IMR-90 (cell line): ENCODE data around the gene ERVH48-1. TPM values are rescaled to one million over a fixed set of nuclear protein-coding genes. Genes with fewer than 3 reads are reported as not detected.

Experiments used
- ATAC-seq: fragments of 200-7000 bp; cut with Tn5 transposase; 2 replicates; pipeline ENCODE4 v1.9.1; 2020; ENCODE audit warnings: low read depth, mild to moderate bottlenecking, moderate library complexity
- BruUV-seq: library from RNA; stranded (reverse); fragments of 400-500 nt; replicated peaks from 2 replicates; lab custom pipeline; 2021; lab: Mats Ljungman, UMichigan
- CTCF ChIA-PET: fragments of 300-600 bp; formaldehyde crosslinking; extraction: SDS; loops from one replicate; lab custom pipeline; 2021; ENCODE audit warnings: antibody characterized with exemption; lab: Yijun Ruan, JAX
- POLR2A ChIA-PET: fragments of 300-600 bp; sonication (Branson Sonifier 250); formaldehyde crosslinking; loops from one replicate; lab custom pipeline; 2022; ENCODE audit warnings: antibody characterized with exemption; ENCODE audit not compliant: unreplicated experiment; lab: Charles Lee
- DNase-seq: peaks from one replicate; pipeline ENCODE4 v3.0.0; 2013
- H2AFZ ChIP-seq: replicated peaks from 2 replicates; pipeline ENCODE3; 2013; ENCODE audit warnings: low read length, mild to moderate bottlenecking; ENCODE audit not compliant: poor library complexity
- H2AK5ac ChIP-seq: 2 replicates; pipeline ENCODE4 v1.6.1; 2013; ENCODE audit warnings: low read depth, low read length, inconsistent platforms
- H2AK9ac ChIP-seq: replicated peaks from 2 replicates; pipeline ENCODE3; 2013; ENCODE audit warnings: mild to moderate bottlenecking, low read depth, low read length, moderate library complexity; ENCODE audit not compliant: poor library complexity
- H2BK120ac ChIP-seq: 2 replicates; pipeline ENCODE4 v1.6.1; 2013; ENCODE audit warnings: low read depth, low read length, inconsistent platforms
- H2BK15ac ChIP-seq: 3 replicates; pipeline ENCODE4 v1.6.1; 2013; ENCODE audit warnings: low read depth, low read length, inconsistent platforms
- H2BK20ac ChIP-seq: 2 replicates; pipeline ENCODE4 v1.6.1; 2013; ENCODE audit warnings: low read depth, mild to moderate bottlenecking, inconsistent platforms, low read length, moderate library complexity
- H2BK5ac ChIP-seq: 2 replicates; pipeline ENCODE4 v1.6.1; 2013; ENCODE audit warnings: mild to moderate bottlenecking, low read depth, low read length, inconsistent platforms; ENCODE audit not compliant: poor library complexity, severe bottlenecking
- H3K14ac ChIP-seq: replicated peaks from 2 replicates; pipeline ENCODE4 v1.6.1; 2013; ENCODE audit warnings: low read depth, low read length, inconsistent platforms
- H3K18ac ChIP-seq: 2 replicates; pipeline ENCODE4 v1.6.1; 2013; ENCODE audit warnings: low read depth, low read length, control low read depth
- H3K23ac ChIP-seq: 2 replicates; pipeline ENCODE4 v1.6.1; 2013; ENCODE audit warnings: low read depth, low read length, inconsistent platforms
- H3K27ac ChIP-seq: 2 replicates; pipeline ENCODE4 v1.5.1; 2013; ENCODE audit warnings: mild to moderate bottlenecking, control low read depth, low read length; ENCODE audit not compliant: insufficient read depth
- H3K27me3 ChIP-seq: 2 replicates; pipeline ENCODE4 v1.6.1; 2013; ENCODE audit warnings: low read length; ENCODE audit not compliant: control insufficient read depth, insufficient read depth
- H3K36me3 ChIP-seq: 2 replicates; pipeline ENCODE4 v1.6.1; 2013; ENCODE audit warnings: low read length, mixed read lengths; ENCODE audit not compliant: control insufficient read depth, insufficient read depth
- H3K4ac ChIP-seq: 2 replicates; pipeline ENCODE4 v1.6.1; 2013; ENCODE audit warnings: low read depth, low read length, inconsistent platforms
- H3K4me1 ChIP-seq: 2 replicates; pipeline ENCODE4 v1.6.1; 2013; ENCODE audit warnings: low read length, mixed read lengths; ENCODE audit not compliant: control insufficient read depth, insufficient read depth
- H3K4me2 ChIP-seq: 2 replicates; pipeline ENCODE4 v1.6.1; 2013; ENCODE audit warnings: low read depth, mild to moderate bottlenecking, control low read depth, low read length, moderate library complexity
- H3K4me3 ChIP-seq: 2 replicates; pipeline ENCODE4 v1.5.1; 2013; ENCODE audit warnings: low read depth, mild to moderate bottlenecking, control low read depth, low read length, moderate library complexity; ENCODE audit not compliant: insufficient read depth
- H3K56ac ChIP-seq: 2 replicates; pipeline ENCODE4 v1.6.1; 2013; ENCODE audit warnings: low read length, inconsistent platforms; ENCODE audit not compliant: insufficient read depth; ENCODE audit errors: extremely low read depth
- H3K79me1 ChIP-seq, 2 experiments: 2 replicates each; pipeline ENCODE4 v1.6.1; 2013; ENCODE audit warnings: low read length in 2 of 2, inconsistent platforms in 1 of 2, low read depth in 1 of 2
- H3K9ac ChIP-seq: 2 replicates; pipeline ENCODE4 v1.6.1; 2013; ENCODE audit warnings: low read depth, low read length, control low read depth
- H3K9me1 ChIP-seq: 2 replicates; pipeline ENCODE4 v1.6.1; 2013; ENCODE audit warnings: low read length, inconsistent platforms; ENCODE audit not compliant: insufficient read depth
- H3K9me3 ChIP-seq: 2 replicates; pipeline ENCODE4 v1.6.1; 2013; ENCODE audit warnings: low read length; ENCODE audit not compliant: control insufficient read depth, insufficient read depth
- H4K20me1 ChIP-seq: 2 replicates; pipeline ENCODE4 v1.6.1; 2013; ENCODE audit warnings: low read length, inconsistent platforms; ENCODE audit not compliant: insufficient read depth
- H4K5ac ChIP-seq: 2 replicates; pipeline ENCODE4 v1.6.1; 2013; ENCODE audit warnings: mild to moderate bottlenecking, low read depth, low read length, control low read depth
- H4K8ac ChIP-seq, 2 experiments: 2 replicates each; pipeline ENCODE4 v1.6.1; 2013; ENCODE audit warnings: low read depth in 2 of 2, low read length in 2 of 2, control low read depth in 1 of 2, inconsistent platforms in 1 of 2
- H4K91ac ChIP-seq: 2 replicates; pipeline ENCODE4 v1.6.1; 2013; ENCODE audit warnings: low read depth, low read length, inconsistent platforms; ENCODE audit not compliant: insufficient read depth
- BHLHE40 ChIP-seq: fragments of 150-350 bp; IDR thresholded peaks from 2 replicates; pipeline ENCODE4 v1.6.1; 2016; ENCODE audit warnings: mild to moderate bottlenecking, low read depth, low read length
- CEBPB ChIP-seq: IDR thresholded peaks from 2 replicates; pipeline ENCODE4 v1.6.1; 2012; ENCODE audit warnings: low read depth, low read length, improper control_type of control experiment
- CHD1 ChIP-seq: IDR thresholded peaks from 2 replicates; pipeline ENCODE4 v1.6.1; 2012; ENCODE audit warnings: low read depth, low read length, improper control_type of control experiment
- FOS ChIP-seq: fragments of 150-350 bp; IDR thresholded peaks from 2 replicates; pipeline ENCODE4 v1.6.1; 2016; ENCODE audit warnings: low read depth, low read length
- MAFK ChIP-seq: IDR thresholded peaks from 2 replicates; pipeline ENCODE4 v1.6.1; 2012; ENCODE audit warnings: low read depth, low read length, improper control_type of control experiment
- MAZ ChIP-seq: IDR thresholded peaks from 2 replicates; pipeline ENCODE4 v1.6.1; 2012; ENCODE audit warnings: low read depth, mild to moderate bottlenecking, low read length, improper control_type of control experiment, moderate library complexity, borderline replicate concordance
- MXI1 ChIP-seq: IDR thresholded peaks from 2 replicates; pipeline ENCODE4 v1.6.1; 2012; ENCODE audit warnings: low read depth, mild to moderate bottlenecking, low read length, moderate library complexity, borderline replicate concordance
- NFE2L2 ChIP-seq: fragments of 150-350 bp; IDR thresholded peaks from 2 replicates; pipeline ENCODE4 v1.6.1; 2016; ENCODE audit warnings: low read depth, mild to moderate bottlenecking, low read length
- POLR2A ChIP-seq: IDR thresholded peaks from 2 replicates; pipeline ENCODE4 v1.6.1; 2012; ENCODE audit warnings: mild to moderate bottlenecking, low read depth, low read length
- RAD21 ChIP-seq: IDR thresholded peaks from 2 replicates; pipeline ENCODE4 v1.6.1; 2012; ENCODE audit warnings: low read length, improper control_type of control experiment
- RCOR1 ChIP-seq: IDR thresholded peaks from 2 replicates; pipeline ENCODE4 v1.6.1; 2012; ENCODE audit warnings: mild to moderate bottlenecking, low read length, improper control_type of control experiment; ENCODE audit not compliant: insufficient replicate concordance
- RFX5 ChIP-seq: IDR thresholded peaks from 2 replicates; pipeline ENCODE4 v1.8.0; 2012; ENCODE audit warnings: low read depth, mild to moderate bottlenecking, low read length, moderate library complexity
- SMC3 ChIP-seq: fragments of 150-350 bp; IDR thresholded peaks from 2 replicates; pipeline ENCODE4 v1.6.1; 2016; ENCODE audit warnings: low read depth, mild to moderate bottlenecking, antibody characterized with exemption, low read length, moderate library complexity
- WGBS, 2 experiments: methylation state at CpG; one replicate each; pipeline versions ENCODE4 v1.1.5 to v1.1.7; 2013; ENCODE audit warnings: missing lambda C conversion rate in 2 of 2; ENCODE audit not compliant: insufficient read length in 1 of 2; ENCODE audit errors: extremely low coverage in 2 of 2; 5-methylcytosine and 5-hydroxymethylcytosine counted together
- dilution Hi-C: fragments of 300-500 bp; cut with HindIII; formaldehyde crosslinking; loops from one replicate; pipeline ENCODE4 v1.14.3; 2018; ENCODE audit warnings: low sequenced_read_pairs; ENCODE audit not compliant: unreplicated experiment
- in situ Hi-C: fragments of 300-500 bp; cut with MboI; formaldehyde crosslinking; loops from 3 replicates; pipeline ENCODE4 v1.14.3; 2019; ENCODE audit warnings: low sequenced_read_pairs, inconsistent platforms, mixed read lengths
- intact Hi-C: fragments of 100-400 bp; cut with micrococcal nuclease; formaldehyde crosslinking; loops from 2 replicates; pipeline ENCODE4 v1.10.0; 2022
- polyA plus RNA-seq, 3 experiments: library from polyadenylated mRNA; depleted of rRNA; stranded (reverse); fragments of >200 nt; gene quantifications; 2 replicates each; pipeline ENCODE4 v1.2.3, GENCODE V29; 2012; ENCODE audit warnings: low replicate concordance in 1 of 3
- total RNA-seq: library from RNA; depleted of rRNA; stranded (reverse); fragments of >200 nt; gene quantifications from 2 replicates; pipeline ENCODE4 v1.2.3, GENCODE V29; 2012
- TF ChIP-seq, protein P1 (sequence below): conservative IDR thresholded peaks from 2 replicates; pipeline ENCODE4 v1.5.1; 2012; ENCODE audit warnings: mild to moderate bottlenecking, low read depth, low read length, improper control_type of control experiment
- TF ChIP-seq, protein P2 (sequence below): fragments of 150-350 bp; IDR thresholded peaks from 2 replicates; pipeline ENCODE4 v1.6.1; 2017; ENCODE audit warnings: mild to moderate bottlenecking, antibody characterized with exemption, low read length, low read depth
- TF ChIP-seq, protein P3 (sequence below): fragments of 150-350 bp; IDR thresholded peaks from 2 replicates; pipeline ENCODE4 v1.6.1; 2016; ENCODE audit warnings: low read depth, mild to moderate bottlenecking, low read length, moderate library complexity, borderline replicate concordance

Gene ERVH48-1
- total and polyA plus RNA-seq, 2 of the 4 experiments (the other 2 are of a cell fraction): under 0.01 TPM; not detected in 1

DNA sequence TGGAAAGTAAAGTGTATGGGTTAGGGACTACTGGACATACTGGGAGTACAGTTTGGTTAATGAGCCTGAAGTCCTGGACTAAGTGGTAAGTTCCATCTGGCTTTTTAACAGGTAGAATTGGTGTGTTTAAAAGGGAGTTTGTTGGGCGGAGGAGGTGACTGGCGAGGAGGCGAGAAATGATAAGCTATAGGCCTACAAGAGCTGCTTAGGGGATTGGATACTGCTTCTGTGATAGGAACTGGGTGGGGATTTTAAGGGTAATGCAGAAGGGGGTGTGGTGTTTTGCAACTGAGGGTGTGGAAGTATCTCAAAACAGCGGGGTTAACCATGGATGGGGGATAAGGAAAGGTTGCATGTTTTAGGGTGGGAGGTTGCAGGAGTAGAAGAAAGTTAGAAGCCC, 3.5 kb downstream of the ERVH48-1 start:
- Histone ChIP-seq H3K27me3 (no peaks in the 10 kb centered on the region), H2BK15ac (no peak overlapping the region), H3K79me1 (no peaks in the 10 kb centered on the region), H3K18ac (no peak overlapping the region), H3K23ac (no peak overlapping the region), H3K9me1 (no peaks in the 10 kb centered on the region), H3K56ac (no peak overlapping the region), H4K5ac (no peak overlapping the region), H3K9me3 (no peaks in the 10 kb centered on the region), H2AK5ac (no peak overlapping the region), H2AK9ac (no peak overlapping the region), H3K4me2 (no peak overlapping the region), H3K27ac (no peak overlapping the region), H4K91ac (no peak overlapping the region), H3K14ac (no peak overlapping the region), H4K8ac (no peak overlapping the region), H3K4me1 (peaks cover 3% of the 10 kb centered on the region), H2BK5ac (no peak overlapping the region), H3K4me3 (no peak overlapping the region), H3K4ac (no peak overlapping the region), H2BK120ac (no peak overlapping the region), H4K20me1 (no peaks in the 10 kb centered on the region), H2AFZ (no peak overlapping the region), H2BK20ac (no peak overlapping the region), H3K9ac (no peak overlapping the region), H3K36me3 (no peaks in the 10 kb centered on the region)
- no peak for DNase-seq
- TF ChIP-seq MAZ (no peak), SMC3 (no peak), POLR2A (no peak), NFE2L2 (no peak), BHLHE40 (no peak), RCOR1 (no peak), MXI1 (no peak), CHD1 (no peak), CEBPB (no peak), RAD21 (no peak), MAFK (no peak), FOS (no peak), RFX5 (no peak)
- TF ChIP-seq, protein P1, sequence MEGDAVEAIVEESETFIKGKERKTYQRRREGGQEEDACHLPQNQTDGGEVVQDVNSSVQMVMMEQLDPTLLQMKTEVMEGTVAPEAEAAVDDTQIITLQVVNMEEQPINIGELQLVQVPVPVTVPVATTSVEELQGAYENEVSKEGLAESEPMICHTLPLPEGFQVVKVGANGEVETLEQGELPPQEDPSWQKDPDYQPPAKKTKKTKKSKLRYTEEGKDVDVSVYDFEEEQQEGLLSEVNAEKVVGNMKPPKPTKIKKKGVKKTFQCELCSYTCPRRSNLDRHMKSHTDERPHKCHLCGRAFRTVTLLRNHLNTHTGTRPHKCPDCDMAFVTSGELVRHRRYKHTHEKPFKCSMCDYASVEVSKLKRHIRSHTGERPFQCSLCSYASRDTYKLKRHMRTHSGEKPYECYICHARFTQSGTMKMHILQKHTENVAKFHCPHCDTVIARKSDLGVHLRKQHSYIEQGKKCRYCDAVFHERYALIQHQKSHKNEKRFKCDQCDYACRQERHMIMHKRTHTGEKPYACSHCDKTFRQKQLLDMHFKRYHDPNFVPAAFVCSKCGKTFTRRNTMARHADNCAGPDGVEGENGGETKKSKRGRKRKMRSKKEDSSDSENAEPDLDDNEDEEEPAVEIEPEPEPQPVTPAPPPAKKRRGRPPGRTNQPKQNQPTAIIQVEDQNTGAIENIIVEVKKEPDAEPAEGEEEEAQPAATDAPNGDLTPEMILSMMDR: no peak
- TF ChIP-seq, protein P2, sequence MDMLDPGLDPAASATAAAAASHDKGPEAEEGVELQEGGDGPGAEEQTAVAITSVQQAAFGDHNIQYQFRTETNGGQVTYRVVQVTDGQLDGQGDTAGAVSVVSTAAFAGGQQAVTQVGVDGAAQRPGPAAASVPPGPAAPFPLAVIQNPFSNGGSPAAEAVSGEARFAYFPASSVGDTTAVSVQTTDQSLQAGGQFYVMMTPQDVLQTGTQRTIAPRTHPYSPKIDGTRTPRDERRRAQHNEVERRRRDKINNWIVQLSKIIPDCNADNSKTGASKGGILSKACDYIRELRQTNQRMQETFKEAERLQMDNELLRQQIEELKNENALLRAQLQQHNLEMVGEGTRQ: no peak
- TF ChIP-seq, protein P3, sequence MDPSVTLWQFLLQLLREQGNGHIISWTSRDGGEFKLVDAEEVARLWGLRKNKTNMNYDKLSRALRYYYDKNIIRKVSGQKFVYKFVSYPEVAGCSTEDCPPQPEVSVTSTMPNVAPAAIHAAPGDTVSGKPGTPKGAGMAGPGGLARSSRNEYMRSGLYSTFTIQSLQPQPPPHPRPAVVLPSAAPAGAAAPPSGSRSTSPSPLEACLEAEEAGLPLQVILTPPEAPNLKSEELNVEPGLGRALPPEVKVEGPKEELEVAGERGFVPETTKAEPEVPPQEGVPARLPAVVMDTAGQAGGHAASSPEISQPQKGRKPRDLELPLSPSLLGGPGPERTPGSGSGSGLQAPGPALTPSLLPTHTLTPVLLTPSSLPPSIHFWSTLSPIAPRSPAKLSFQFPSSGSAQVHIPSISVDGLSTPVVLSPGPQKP: no peak
- dilution Hi-C loops (no loop called here), intact Hi-C loops (no loop called here), in situ Hi-C loops (no loop called here)
- ChIA-PET POLR2A (no interaction called here), CTCF (no interaction called here)
- no peak for ATAC-seq
- WGBS, 2 experiments: 100% methylated on average over 2 to 4 of the region's 4 CpGs
- no TSS peak for BruUV-seq
